ENCODE measurements around the gene TIPRL.

Gene TIPRL

GRCh38 chr1:168243636-168244212 is 65.0 kb downstream of the TIPRL start:
- Histone ChIP-seq H3K9me3 (ENCODE audit: severe bottlenecking) (no peaks in the 10 kb centered on the region), H3K27ac (no peak overlapping the region), H3K27me3 (ENCODE audit: insufficient read depth, low read depth, severe bottlenecking) (no peaks in the 10 kb centered on the region), H3K4me3 (ENCODE audit: low read depth, low read length) (no peak overlapping the region), H3K36me3 (peaks cover 3% of the 10 kb centered on the region; the same call in 1 of the 2 replicates)
- no peak for DNase-seq
- TF ChIP-seq CTCF (IDR thresholded peaks at IDR 0.05; ENCODE audit: low read depth, low read length) = no peak

GRCh38 chr1:168245042-168245441 is 66.3 kb downstream of the TIPRL start:
- peaks cover 3% of the 10 kb centered on the region; the same call in 1 of the 2 replicates for H3K36me3 ChIP-seq
- H3K9me3 ChIP-seq (ENCODE audit: severe bottlenecking) = no peaks in the 10 kb centered on the region
- no peak for DNase-seq
- H3K4me3 ChIP-seq (ENCODE audit: low read depth, low read length) = no peak overlapping the region
- no peak overlapping the region for H3K27ac ChIP-seq
- H3K27me3 ChIP-seq (ENCODE audit: insufficient read depth, low read depth, severe bottlenecking) = no peaks in the 10 kb centered on the region
- no peak for TF ChIP-seq CTCF (IDR thresholded peaks at IDR 0.05; ENCODE audit: low read depth, low read length)

- DNase-seq = no peak
- H3K36me3 ChIP-seq = peaks cover 3% of the 10 kb centered on the region; the same call in 1 of the 2 replicates
These were observed 67.7 kb downstream of the TIPRL start for GRCh38 chr1:168246506-168246905.

More at GRCh38 chr1:168246506-168246905, 67.7 kb downstream of the TIPRL start:
- no peaks in the 10 kb centered on the region for H3K27me3 ChIP-seq (ENCODE audit: insufficient read depth, low read depth, severe bottlenecking)
- no peak overlapping the region for H3K27ac ChIP-seq
- H3K9me3 ChIP-seq (ENCODE audit: severe bottlenecking) = no peaks in the 10 kb centered on the region
- TF ChIP-seq CTCF (IDR thresholded peaks at IDR 0.05; ENCODE audit: low read depth, low read length) = no peak
- no peak overlapping the region for H3K4me3 ChIP-seq (ENCODE audit: low read depth, low read length)
